Thyroid gland (tissue), 4 donors: ENCODE results near the gene PYCARD. TPM values are rescaled to one million over a fixed set of nuclear protein-coding genes. Genes with fewer than 3 reads are reported as not detected.

Experiments used
- DNase-seq, 2 donors: peaks; one replicate each; pipeline ENCODE4 v3.0.0-alpha.2; 2019
- H3K27ac ChIP-seq, 3 donors: fragments of 200-600 bp; sonication (generic); 1 replicate in 2 of 3; 2 replicates in 1 of 3; pipeline ENCODE4 v1.5.1; 2016 to 2019; ENCODE audit warnings: mild to moderate bottlenecking in 1 of 3, moderate library complexity in 1 of 3
- H3K27me3 ChIP-seq: fragments of 200-600 bp; sonication (generic); one replicate; pipeline ENCODE4 v1.5.1; 2019
- H3K36me3 ChIP-seq, 2 donors: fragments of 200-600 bp; sonication (generic); one replicate each; pipeline ENCODE4 v1.5.1; 2016 to 2019
- H3K4me1 ChIP-seq, 2 donors: fragments of 200-600 bp; sonication (generic); one replicate each; pipeline ENCODE4 v1.5.1; 2017 to 2019
- H3K4me3 ChIP-seq, 3 donors: fragments of 200-600 bp; sonication (generic); replicated peaks in 1 of 3; 1 replicate in 2 of 3; 2 replicates in 1 of 3; pipeline ENCODE4 v1.5.1; 2016; ENCODE audit warnings: mild to moderate bottlenecking in 1 of 3
- H3K9me3 ChIP-seq: fragments of 200-600 bp; sonication (generic); one replicate; pipeline ENCODE4 v1.5.1; 2017
- CTCF ChIP-seq, 6 experiments: fragments of 200-600 bp in 3 of 6; fragments of 450-650 bp in 3 of 6; sonication (generic) in 3 of 6; IDR thresholded peaks; one replicate each; pipeline ENCODE4 v1.5.1; 2016 to 2019; ENCODE audit warnings: antibody characterized with exemption in 6 of 6, mild to moderate bottlenecking in 2 of 6, inconsistent platforms in 1 of 6, moderate library complexity in 1 of 6
- POLR2A ChIP-seq, 2 donors: fragments of 450-650 bp; IDR thresholded peaks; one replicate each; pipeline ENCODE4 v1.6.1; 2017; ENCODE audit warnings: antibody characterized with exemption in 2 of 2, mild to moderate bottlenecking in 2 of 2, moderate library complexity in 1 of 2
- WGBS, 2 donors: methylation state at CpG; one replicate each; pipeline ENCODE4 v1.1.5; 2017; 5-methylcytosine and 5-hydroxymethylcytosine counted together
- intact Hi-C: fragments of 100-400 bp; cut with DNase I; formaldehyde crosslinking; loops from one replicate; pipeline ENCODE4 v1.15.1; 2023
- total RNA-seq, 4 donors: library from RNA; depleted of rRNA; stranded (reverse); fragments of >200 nt; gene quantifications; one replicate each; pipeline ENCODE4 v1.2.3, GENCODE V29; 2016

Gene PYCARD
- total RNA-seq, 4 donors from 2014 or later = 4.8 to 21.4 (median 12.4) TPM

GRCh38 chr16:31192856-31193642 lies 9.5 kb downstream of the PYCARD start:
- TF ChIP-seq POLR2A (IDR thresholded peaks at IDR 0.05) (no peak), CTCF (IDR thresholded peaks at IDR 0.05) (no peak)
- H3K4me3 ChIP-seq = no peak overlapping the region
- peaks cover 82% of the 10 kb centered on the region in 2 donors for H3K36me3 ChIP-seq
- WGBS, 2 donors = 89 to 93% methylated on average over 16 of the region's 16 CpGs
- no peaks in the 10 kb centered on the region for H3K9me3 ChIP-seq
- no peak overlapping the region for H3K27ac ChIP-seq
- no peaks in the 10 kb centered on the region for H3K4me1 ChIP-seq
- no peaks in the 10 kb centered on the region for H3K27me3 ChIP-seq
- intact Hi-C loops = no loop called here
- DNase-seq = no peak

GRCh38 chr16:31191697-31192428 lies 10.7 kb downstream of the PYCARD start:
- Histone ChIP-seq H3K4me1 (no peaks in the 10 kb centered on the region), H3K4me3 (no peak overlapping the region), H3K27me3 (no peaks in the 10 kb centered on the region), H3K9me3 (no peaks in the 10 kb centered on the region), H3K27ac (no peak overlapping the region), H3K36me3 (peaks cover 91 to 94% of the 10 kb centered on the region in 2 donors)
- TF ChIP-seq POLR2A (IDR thresholded peaks at IDR 0.05) = no peak
- no peak for TF ChIP-seq CTCF (IDR thresholded peaks at IDR 0.05)
- WGBS, 2 donors = 87 to 90% methylated on average over 5 of the region's 5 CpGs
- intact Hi-C loops = no loop called here
- no peak for DNase-seq

- Histone ChIP-seq H3K4me1 (no peaks in the 10 kb centered on the region), H3K9me3 (no peaks in the 10 kb centered on the region), H3K4me3 (no peak overlapping the region), H3K36me3 (peaks cover 94 to 97% of the 10 kb centered on the region in 2 donors), H3K27me3 (no peaks in the 10 kb centered on the region), H3K27ac (no peak overlapping the region)
- TF ChIP-seq POLR2A (IDR thresholded peaks at IDR 0.05) (no peak), CTCF (IDR thresholded peaks at IDR 0.05) (no peak)
- DNase-seq = no peak
- WGBS, 2 donors = 95 to 97% methylated on average over 17 of the region's 17 CpGs
- intact Hi-C loops = no loop called here
Observed at GRCh38 chr16:31190818-31191444, 11.6 kb downstream of the PYCARD start.

GRCh38 chr16:31190061-31190460 lies 12.5 kb downstream of the PYCARD start:
- no peaks in the 10 kb centered on the region for H3K9me3 ChIP-seq
- H3K27ac ChIP-seq = no peak overlapping the region
- no peaks in the 10 kb centered on the region for H3K27me3 ChIP-seq
- TF ChIP-seq POLR2A (IDR thresholded peaks at IDR 0.05) = no peak
- no peak for TF ChIP-seq CTCF (IDR thresholded peaks at IDR 0.05)
- intact Hi-C loops = no loop called here
- 95 to 96% methylated on average over 12 of the region's 12 CpGs for WGBS, 2 donors
- no peak for DNase-seq
- no peak overlapping the region for H3K4me3 ChIP-seq
- no peaks in the 10 kb centered on the region for H3K4me1 ChIP-seq
- peaks cover 97% of the 10 kb centered on the region in 2 donors for H3K36me3 ChIP-seq
